Stimulated activated CD4-positive, alpha-beta T cell treated with anti-CD3 and anti-CD28 coated beads, Interleukin-12 subunit alpha, Interleukin-12 subunit beta, amount 100 ng/mL, for 24 hours (primary cell): Measurements from ENCODE around the gene ABCA6.
"Not testable (repeated sequence)": the region's sequence is repeated elsewhere in the genome, so short reads cannot be mapped to it uniquely, and the experiment has no call there.

Source experiments
- DNase-seq, 2 experiments: peaks; one replicate each; pipeline ENCODE4 v3.0.0-alpha.2; 2020; ENCODE audit warnings: low read depth in 2 of 2

The ABCA6 gene, protein sequence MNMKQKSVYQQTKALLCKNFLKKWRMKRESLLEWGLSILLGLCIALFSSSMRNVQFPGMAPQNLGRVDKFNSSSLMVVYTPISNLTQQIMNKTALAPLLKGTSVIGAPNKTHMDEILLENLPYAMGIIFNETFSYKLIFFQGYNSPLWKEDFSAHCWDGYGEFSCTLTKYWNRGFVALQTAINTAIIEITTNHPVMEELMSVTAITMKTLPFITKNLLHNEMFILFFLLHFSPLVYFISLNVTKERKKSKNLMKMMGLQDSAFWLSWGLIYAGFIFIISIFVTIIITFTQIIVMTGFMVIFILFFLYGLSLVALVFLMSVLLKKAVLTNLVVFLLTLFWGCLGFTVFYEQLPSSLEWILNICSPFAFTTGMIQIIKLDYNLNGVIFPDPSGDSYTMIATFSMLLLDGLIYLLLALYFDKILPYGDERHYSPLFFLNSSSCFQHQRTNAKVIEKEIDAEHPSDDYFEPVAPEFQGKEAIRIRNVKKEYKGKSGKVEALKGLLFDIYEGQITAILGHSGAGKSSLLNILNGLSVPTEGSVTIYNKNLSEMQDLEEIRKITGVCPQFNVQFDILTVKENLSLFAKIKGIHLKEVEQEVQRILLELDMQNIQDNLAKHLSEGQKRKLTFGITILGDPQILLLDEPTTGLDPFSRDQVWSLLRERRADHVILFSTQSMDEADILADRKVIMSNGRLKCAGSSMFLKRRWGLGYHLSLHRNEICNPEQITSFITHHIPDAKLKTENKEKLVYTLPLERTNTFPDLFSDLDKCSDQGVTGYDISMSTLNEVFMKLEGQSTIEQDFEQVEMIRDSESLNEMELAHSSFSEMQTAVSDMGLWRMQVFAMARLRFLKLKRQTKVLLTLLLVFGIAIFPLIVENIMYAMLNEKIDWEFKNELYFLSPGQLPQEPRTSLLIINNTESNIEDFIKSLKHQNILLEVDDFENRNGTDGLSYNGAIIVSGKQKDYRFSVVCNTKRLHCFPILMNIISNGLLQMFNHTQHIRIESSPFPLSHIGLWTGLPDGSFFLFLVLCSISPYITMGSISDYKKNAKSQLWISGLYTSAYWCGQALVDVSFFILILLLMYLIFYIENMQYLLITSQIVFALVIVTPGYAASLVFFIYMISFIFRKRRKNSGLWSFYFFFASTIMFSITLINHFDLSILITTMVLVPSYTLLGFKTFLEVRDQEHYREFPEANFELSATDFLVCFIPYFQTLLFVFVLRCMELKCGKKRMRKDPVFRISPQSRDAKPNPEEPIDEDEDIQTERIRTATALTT (N-terminal part only)

DNA sequence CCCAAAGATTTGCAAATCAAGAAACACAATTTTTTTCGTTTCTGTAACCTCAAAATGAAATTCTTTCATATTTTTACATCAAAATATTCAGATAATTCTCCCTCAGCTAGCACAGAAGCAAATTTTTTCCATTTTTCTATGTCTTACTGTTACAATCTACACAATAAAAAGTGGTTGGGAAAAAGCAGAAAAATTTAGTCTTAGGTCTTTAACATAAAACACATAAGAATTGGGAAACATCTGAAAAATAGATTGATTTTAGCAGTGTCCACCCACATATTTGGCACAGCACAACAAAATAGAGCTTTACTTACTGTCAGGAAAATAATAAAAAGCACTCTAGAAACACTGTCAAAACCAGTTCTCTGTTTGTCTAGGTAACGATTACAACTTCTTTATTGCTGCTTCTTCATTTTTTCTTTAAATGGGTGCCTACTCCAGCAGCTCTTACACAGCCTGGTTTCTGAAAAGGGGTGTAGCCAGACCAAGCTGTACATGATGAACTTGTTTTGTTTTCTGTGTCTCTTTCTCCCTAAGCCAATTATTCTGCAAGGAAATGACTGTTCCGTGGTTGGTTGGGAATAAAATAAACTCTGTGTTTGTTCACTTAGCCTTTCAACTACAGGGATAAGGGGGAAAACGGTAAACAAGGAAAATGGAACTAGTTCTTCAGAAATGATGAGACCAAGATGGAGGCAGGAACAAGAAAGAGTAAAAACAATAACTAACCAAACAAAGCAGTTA lies at the start of gene ABCA6:
TSS of gene ABCA6 (minus strand) at position 465 of the 744 bp plus-strand sequence. CDS start 1,192 bp downstream, outside the sequence.
- DNase-seq = no peak

DNA sequence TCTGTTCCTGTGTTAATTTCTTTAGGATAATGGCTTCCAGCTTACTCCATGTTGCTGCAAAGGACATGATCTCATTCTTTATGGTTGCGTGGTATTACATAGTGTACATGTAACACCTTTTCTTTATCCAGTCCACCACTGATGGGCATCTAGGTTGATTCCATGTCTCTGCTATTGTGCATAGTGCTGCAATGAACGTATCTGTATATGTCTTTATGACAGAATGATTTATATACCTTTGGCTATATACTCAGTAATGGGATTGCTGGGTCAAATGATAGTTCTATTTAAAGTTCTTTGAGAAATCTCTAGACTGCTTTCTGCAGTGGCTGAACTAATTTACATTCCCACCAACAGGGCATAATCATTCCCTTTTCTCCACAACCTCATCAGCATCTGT lies 47.1 kb upstream of the ABCA6 start:
- DNase-seq = no peak

DNA sequence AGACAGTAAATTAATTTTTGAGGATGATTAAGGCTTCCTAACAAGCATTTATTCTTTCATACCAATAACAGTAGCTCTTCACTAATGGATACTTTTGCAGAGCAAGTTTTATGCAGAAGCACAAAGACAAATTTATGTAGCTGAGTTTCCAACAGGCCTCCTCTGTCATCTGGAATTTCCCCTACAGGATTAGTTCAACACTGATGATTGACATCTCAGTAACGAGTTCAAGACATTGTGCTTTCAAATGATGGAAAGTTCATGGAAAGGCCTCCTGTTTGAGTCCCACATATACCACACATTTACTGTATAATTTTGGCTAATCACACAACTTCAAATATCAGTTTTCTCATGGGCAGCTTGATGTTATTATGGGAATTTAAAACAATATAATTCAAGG lies 46.4 kb upstream of the ABCA6 start:
- no peak for DNase-seq

- no peak for DNase-seq
Observed at GRCh38 chr17:69187294-69187693, 45.6 kb upstream of the ABCA6 start.

DNA sequence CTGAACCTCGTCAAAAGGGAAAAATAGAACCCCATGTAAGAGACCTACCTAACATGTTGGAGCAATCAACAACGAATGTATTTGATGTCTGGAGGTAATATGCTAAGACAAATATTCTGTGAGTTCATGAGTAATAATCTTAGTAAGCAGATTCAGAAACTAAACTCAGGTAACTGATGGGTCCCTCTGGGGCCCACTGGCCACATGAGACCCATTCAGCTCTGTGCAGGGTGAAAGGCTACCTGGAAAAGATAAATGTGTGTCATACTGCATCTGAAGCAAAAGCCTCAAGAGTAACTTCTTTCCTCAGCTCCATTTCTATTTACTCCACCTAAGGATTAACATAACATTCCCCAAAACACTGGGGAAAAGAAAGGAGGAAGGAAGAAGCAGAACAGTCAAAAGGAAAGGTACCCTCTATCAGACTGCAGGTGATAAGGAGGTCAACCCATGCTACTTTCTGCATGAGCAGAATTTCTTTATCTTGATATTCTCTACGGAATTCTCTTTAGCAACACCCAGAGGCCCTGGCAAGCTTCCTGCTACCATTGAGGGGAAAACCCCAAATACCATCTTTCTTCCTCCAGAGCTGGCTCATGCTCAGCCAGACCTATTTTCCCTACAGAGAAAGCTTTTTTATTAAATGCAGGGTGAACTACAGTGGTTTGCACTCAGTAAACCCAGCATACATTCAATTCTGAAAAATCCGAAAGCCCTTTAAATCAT lies 37.7 kb upstream of the ABCA6 start:
- no peak for DNase-seq

GRCh38 chr17:69176457-69176795 lies 34.7 kb upstream of the ABCA6 start:
- no peak for DNase-seq

DNA sequence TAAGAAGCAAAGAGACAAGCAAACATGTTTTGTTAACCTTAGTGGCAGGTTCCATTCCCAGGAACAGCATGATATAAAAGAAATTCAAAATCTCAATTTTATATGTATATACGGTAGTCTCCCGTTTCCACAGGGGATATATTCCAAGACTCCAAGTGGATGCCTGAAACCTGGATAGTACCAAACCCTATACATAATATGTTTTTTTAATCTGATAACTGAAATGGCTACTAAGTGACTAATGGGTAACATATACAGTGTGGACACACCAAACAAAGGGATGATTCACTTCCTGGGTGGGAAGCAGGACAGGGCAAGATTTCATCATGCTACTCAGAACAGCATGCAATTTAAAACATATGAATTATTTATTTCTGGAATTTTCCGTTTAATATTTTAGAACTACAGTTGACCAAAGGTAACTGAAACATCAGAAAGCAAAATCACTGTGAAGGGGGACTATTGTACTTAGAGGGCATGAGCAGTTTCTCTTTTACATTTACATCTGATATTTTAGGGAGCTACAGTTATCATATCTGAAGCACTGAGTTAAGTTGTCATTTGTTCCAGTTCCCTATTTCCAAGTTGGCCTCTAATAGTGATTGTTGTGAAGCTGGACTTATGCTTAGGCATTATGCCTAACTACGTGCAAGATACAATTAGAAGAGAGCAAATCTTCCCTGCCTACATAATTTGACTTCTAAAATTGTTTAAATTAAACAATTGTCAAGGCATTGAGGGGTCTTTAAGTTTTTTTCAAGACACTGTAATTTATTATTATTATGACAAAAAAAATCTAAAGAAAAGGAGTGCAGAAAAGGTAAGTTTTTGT lies 34.1 kb upstream of the ABCA6 start:
- DNase-seq = no peak

DNA sequence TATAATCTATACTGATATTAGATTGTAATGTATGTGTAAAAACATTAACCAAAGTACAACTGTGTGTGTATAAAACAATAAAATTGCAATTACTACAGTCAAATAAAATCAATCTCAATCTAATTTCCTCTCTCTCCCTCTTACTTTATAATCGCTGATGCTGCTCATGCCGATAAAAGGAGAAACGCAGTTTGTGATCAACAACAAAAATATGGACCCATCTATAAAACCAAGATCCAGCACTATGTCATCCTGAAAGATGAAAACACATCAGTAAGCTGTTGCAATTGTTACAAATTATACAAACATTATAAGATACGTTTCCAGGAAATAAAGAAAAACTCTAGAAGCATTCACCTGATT lies 33.5 kb upstream of the ABCA6 start:
- no peak for DNase-seq

DNA sequence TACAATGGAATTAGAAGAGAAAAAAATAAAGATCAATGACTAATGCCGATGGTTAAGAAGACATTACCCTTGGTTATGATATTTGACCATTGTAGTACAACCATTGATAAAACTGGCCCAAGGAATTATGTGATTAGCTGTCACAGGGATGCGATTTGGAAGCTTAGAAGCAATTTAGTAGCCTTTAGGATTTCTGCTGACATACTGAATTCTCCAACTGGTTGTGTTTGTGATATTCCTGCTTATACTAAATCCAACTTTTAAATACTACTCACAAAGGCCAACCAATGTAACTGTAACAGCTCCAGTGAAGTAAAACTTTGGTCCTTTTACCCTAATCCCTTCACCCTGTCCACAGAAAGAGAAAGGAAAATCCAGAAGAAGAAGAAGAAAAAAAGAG lies 31.4 kb upstream of the ABCA6 start:
- DNase-seq = no peak

DNA sequence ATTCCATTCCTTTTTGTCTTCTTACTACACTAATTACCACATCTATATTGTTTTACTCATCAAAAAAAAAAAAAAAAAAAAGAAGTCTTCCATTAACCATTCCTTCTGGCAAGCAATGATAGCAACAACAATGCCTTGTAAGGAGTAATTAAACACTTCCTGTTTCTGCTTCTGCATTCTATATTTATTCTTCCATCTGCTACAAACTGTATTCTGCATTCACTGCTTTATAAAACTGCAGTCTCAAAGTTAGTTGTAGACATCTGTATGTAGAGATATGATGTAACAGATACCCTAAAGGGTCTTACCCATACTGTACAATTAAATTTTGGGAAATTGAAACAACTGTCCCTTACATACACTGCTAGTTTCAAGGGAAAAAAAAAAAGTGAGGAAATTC lies 28.7 kb upstream of the ABCA6 start:
- DNase-seq = no peak

DNA sequence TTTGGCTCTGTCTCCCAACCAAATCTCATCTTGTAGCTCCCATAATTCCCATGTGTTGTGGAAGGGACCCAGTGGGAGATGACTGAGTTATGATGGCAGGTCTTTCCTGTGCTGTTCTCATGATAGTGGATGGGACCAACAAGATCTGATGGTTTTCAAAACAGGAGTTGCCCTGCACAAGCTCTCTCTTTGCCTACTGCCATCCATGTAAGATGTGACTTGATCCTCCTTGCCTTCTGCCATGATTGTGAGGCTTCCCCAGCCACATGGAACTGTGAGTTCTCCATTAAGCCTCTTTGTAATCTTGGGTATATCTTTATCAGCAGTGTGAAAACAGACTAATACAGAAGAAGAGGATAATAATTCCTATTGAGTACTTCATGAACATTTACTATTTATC lies 26.9 kb upstream of the ABCA6 start:
- DNase-seq = not testable (repeated sequence)

DNA sequence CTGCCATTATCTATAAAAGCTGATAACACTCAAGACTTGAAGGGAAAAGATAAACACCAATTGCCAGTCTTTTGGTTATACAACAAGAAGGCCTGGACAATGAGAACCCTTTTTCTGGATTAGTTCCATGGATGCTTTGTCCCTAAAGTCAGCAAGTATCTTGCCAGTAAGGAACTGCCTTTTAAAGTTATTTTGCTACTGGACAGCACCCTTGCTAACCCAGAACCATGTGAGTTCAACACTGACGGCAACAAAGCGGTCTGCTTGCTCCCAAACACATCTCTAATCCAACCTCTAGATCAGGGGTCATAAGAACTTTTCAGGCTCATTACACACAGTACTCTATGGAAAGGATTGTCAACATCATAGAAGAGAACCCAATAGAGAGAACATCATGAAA lies 25.3 kb upstream of the ABCA6 start:
- no peak for DNase-seq

- DNase-seq = no peak
Observed at GRCh38 chr17:69164206-69164605, 22.5 kb upstream of the ABCA6 start.

- DNase-seq = no peak
Observed at GRCh38 chr17:69159418-69159817, 17.7 kb upstream of the ABCA6 start.

- no peak for DNase-seq
Observed at GRCh38 chr17:69154267-69154666, 12.6 kb upstream of the ABCA6 start.

DNA sequence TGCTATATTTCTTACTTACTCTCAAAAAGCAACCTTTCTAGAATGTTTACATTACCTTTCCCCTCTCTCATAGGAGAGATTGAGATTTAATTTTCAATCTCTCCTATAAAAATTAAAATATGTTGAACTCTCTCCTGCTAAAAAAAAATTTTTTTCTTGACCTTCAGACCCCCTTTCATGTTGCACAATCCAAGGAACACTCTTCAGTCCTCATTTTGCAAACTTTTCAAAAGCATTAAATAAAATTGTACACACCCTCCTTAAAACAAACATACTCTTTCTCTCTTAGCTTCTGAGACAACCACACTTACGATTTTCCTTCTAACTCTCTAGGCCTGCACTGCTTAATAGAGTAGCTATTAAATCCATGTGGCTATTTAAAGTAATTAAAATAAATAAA lies 8.6 kb upstream of the ABCA6 start:
- DNase-seq = no peak

- no peak for DNase-seq
Observed at GRCh38 chr17:69147460-69147859, 5.8 kb upstream of the ABCA6 start.

GRCh38 chr17:69144331-69145255 lies 2.9 kb upstream of the ABCA6 start:
- no peak for DNase-seq

DNA sequence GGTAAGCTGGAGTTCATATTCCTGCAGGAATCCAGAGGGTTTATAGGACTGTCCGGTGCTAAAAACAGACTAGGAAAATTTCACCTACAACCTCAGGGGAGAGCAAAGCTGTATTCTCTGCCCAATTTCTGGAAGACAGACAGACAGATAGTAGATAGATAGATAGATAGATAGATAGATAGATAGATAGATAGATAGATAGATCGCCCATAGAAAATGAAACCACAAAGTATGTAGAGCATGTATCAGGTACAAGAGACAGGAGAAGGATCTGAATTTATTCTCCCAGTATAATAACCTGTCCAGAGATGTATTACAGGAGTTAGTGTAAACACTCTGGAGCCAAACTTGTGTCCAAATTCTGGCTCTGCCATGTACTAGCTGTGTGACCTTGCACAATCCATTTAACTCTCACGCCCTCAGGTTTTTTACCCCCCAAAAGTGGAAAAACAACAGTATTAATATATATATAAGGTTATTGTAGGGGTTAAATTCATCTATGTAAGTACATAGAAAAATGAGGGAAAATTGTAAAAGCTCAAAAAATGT lies 2.1 kb upstream of the ABCA6 start:
- no peak for DNase-seq
